T-helper 2 cell treated with Interferon-gamma antibody and Interleukin-4, amounts not matched to agents 100 ng/mL and 5 ng/mL, for 36 hours (primary cell): ENCODE data around the gene DTX3. TPM values are rescaled to one million over a fixed set of nuclear protein-coding genes. Genes with fewer than 3 reads are reported as not detected.
"Not testable (repeated sequence)": the region's sequence is repeated elsewhere in the genome, so short reads cannot be mapped to it uniquely, and the experiment has no call there.

ENCODE experiments used
- intact Hi-C: fragments of 100-400 bp; cut with micrococcal nuclease; formaldehyde crosslinking; loops from one replicate; pipeline ENCODE4 v1.15.1; 2023
- total RNA-seq: library from RNA; stranded (reverse); gene quantifications from 2 replicates; pipeline ENCODE4 v1.2.3, GENCODE V29; 2022

DTX3 gene
- total RNA-seq, 1 donor from 2014 or later, result 19.1 TPM

- intact Hi-C loops, result loop anchor here (1.0 kb wide), 4 partner anchors 8 to 159 kb away; partner anchors contain the start of genes B4GALNT1 and PIP4K2C
Observed at GRCh38 chr12:57583008-57583831, 21.4 kb upstream of the DTX3 start.

GRCh38 chr12:57584050-57584449 is 20.6 kb upstream of the DTX3 start:
- intact Hi-C loops, result no loop called here

GRCh38 chr12:57584690-57585089 is 19.9 kb upstream of the DTX3 start:
- intact Hi-C loops, result no loop called here

GRCh38 chr12:57585156-57585555 is 19.5 kb upstream of the DTX3 start:
- intact Hi-C loops, result no loop called here

GRCh38 chr12:57586128-57586527 is 18.5 kb upstream of the DTX3 start:
- intact Hi-C loops, result no loop called here

GRCh38 chr12:57586832-57587429 is 17.7 kb upstream of the DTX3 start:
- intact Hi-C loops, result no loop called here

- intact Hi-C loops, result not testable (repeated sequence)
Observed at GRCh38 chr12:57588951-57589610, 15.5 kb upstream of the DTX3 start.

GRCh38 chr12:57590479-57590863 is 14.2 kb upstream of the DTX3 start:
- intact Hi-C loops, result loop anchor here (2.0 to 5.0 kb wide), 3 partner anchors 44 to 102 kb away; partner anchors contain the start of genes DCTN2, DDIT3, MBD6 and OS9

GRCh38 chr12:57590864-57591781 is 13.5 kb upstream of the DTX3 start, which contains the start of gene PIP4K2C:
Gene PIP4K2C, plus strand, starts transcription at chr12:57591192. Its CDS starts 98 bp downstream, at chr12:57591290.
- intact Hi-C loops, result loop anchor here (1.0 to 5.0 kb wide), 4 partner anchors 8 to 101 kb away; partner anchors contain the start of genes DCTN2, DDIT3, MBD6 and OS9

- intact Hi-C loops, result loop anchor here (1.0 to 5.0 kb wide), 4 partner anchors 9 to 100 kb away; partner anchors contain the start of genes DCTN2, DDIT3, MBD6 and OS9
Observed at GRCh38 chr12:57591782-57592325, 12.8 kb upstream of the DTX3 start.

- intact Hi-C loops, result loop anchor here (5.0 kb wide), 2 partner anchors 70 to 100 kb away; partner anchors contain the start of genes DDIT3, MBD6 and OS9
Observed at GRCh38 chr12:57592551-57593165, 12.0 kb upstream of the DTX3 start.

GRCh38 chr12:57593187-57593586 is 11.4 kb upstream of the DTX3 start:
- intact Hi-C loops, result loop anchor here (5.0 kb wide), 2 partner anchors 71 to 99 kb away; partner anchors contain the start of genes DDIT3, MBD6 and OS9

- intact Hi-C loops, result no loop called here
Observed at GRCh38 chr12:57600395-57600794, 4.2 kb upstream of the DTX3 start.

- intact Hi-C loops, result no loop called here
Observed at GRCh38 chr12:57602544-57602943, 2.1 kb upstream of the DTX3 start.

GRCh38 chr12:57603324-57603723 is 1.3 kb upstream of the DTX3 start:
- intact Hi-C loops, result no loop called here

- intact Hi-C loops, result no loop called here
Observed at GRCh38 chr12:57603815-57604453, 690 bp upstream of the DTX3 start.

- intact Hi-C loops, result no loop called here
Observed at GRCh38 chr12:57604992-57605810, 577 bp downstream of the DTX3 start.

GRCh38 chr12:57605811-57606311 is 1.2 kb downstream of the DTX3 start:
- intact Hi-C loops, result no loop called here
